IMR-90 (cell line): ENCODE measurements around the gene MAPRE2. TPM values are rescaled to one million over a fixed set of nuclear protein-coding genes. Genes with fewer than 3 reads are reported as not detected.

Source experiments
- ATAC-seq: fragments of 200-7000 bp; cut with Tn5 transposase; 2 replicates; pipeline ENCODE4 v1.9.1; 2020; ENCODE audit warnings: low read depth, mild to moderate bottlenecking, moderate library complexity
- BruUV-seq: library from RNA; stranded (reverse); fragments of 400-500 nt; replicated peaks from 2 replicates; lab custom pipeline; 2021; lab: Mats Ljungman, UMichigan
- CTCF ChIA-PET: fragments of 300-600 bp; formaldehyde crosslinking; extraction: SDS; loops from one replicate; lab custom pipeline; 2021; ENCODE audit warnings: antibody characterized with exemption; lab: Yijun Ruan, JAX
- POLR2A ChIA-PET: fragments of 300-600 bp; sonication (Branson Sonifier 250); formaldehyde crosslinking; loops from one replicate; lab custom pipeline; 2022; ENCODE audit warnings: antibody characterized with exemption; ENCODE audit not compliant: unreplicated experiment; lab: Charles Lee
- DNase-seq: peaks from one replicate; pipeline ENCODE4 v3.0.0; 2013
- H2AFZ ChIP-seq: replicated peaks from 2 replicates; pipeline ENCODE3; 2013; ENCODE audit warnings: low read length, mild to moderate bottlenecking; ENCODE audit not compliant: poor library complexity
- H2AK5ac ChIP-seq: 2 replicates; pipeline ENCODE4 v1.6.1; 2013; ENCODE audit warnings: low read depth, low read length, inconsistent platforms
- H2AK9ac ChIP-seq: replicated peaks from 2 replicates; pipeline ENCODE3; 2013; ENCODE audit warnings: mild to moderate bottlenecking, low read depth, low read length, moderate library complexity; ENCODE audit not compliant: poor library complexity
- H2BK120ac ChIP-seq: 2 replicates; pipeline ENCODE4 v1.6.1; 2013; ENCODE audit warnings: low read depth, low read length, inconsistent platforms
- H2BK15ac ChIP-seq: 3 replicates; pipeline ENCODE4 v1.6.1; 2013; ENCODE audit warnings: low read depth, low read length, inconsistent platforms
- H2BK20ac ChIP-seq: 2 replicates; pipeline ENCODE4 v1.6.1; 2013; ENCODE audit warnings: low read depth, mild to moderate bottlenecking, inconsistent platforms, low read length, moderate library complexity
- H2BK5ac ChIP-seq: 2 replicates; pipeline ENCODE4 v1.6.1; 2013; ENCODE audit warnings: mild to moderate bottlenecking, low read depth, low read length, inconsistent platforms; ENCODE audit not compliant: poor library complexity, severe bottlenecking
- H3K14ac ChIP-seq: replicated peaks from 2 replicates; pipeline ENCODE4 v1.6.1; 2013; ENCODE audit warnings: low read depth, low read length, inconsistent platforms
- H3K18ac ChIP-seq: 2 replicates; pipeline ENCODE4 v1.6.1; 2013; ENCODE audit warnings: low read depth, low read length, control low read depth
- H3K23ac ChIP-seq: 2 replicates; pipeline ENCODE4 v1.6.1; 2013; ENCODE audit warnings: low read depth, low read length, inconsistent platforms
- H3K27ac ChIP-seq: 2 replicates; pipeline ENCODE4 v1.5.1; 2013; ENCODE audit warnings: mild to moderate bottlenecking, control low read depth, low read length; ENCODE audit not compliant: insufficient read depth
- H3K27me3 ChIP-seq: 2 replicates; pipeline ENCODE4 v1.6.1; 2013; ENCODE audit warnings: low read length; ENCODE audit not compliant: control insufficient read depth, insufficient read depth
- H3K36me3 ChIP-seq: 2 replicates; pipeline ENCODE4 v1.6.1; 2013; ENCODE audit warnings: low read length, mixed read lengths; ENCODE audit not compliant: control insufficient read depth, insufficient read depth
- H3K4ac ChIP-seq: 2 replicates; pipeline ENCODE4 v1.6.1; 2013; ENCODE audit warnings: low read depth, low read length, inconsistent platforms
- H3K4me1 ChIP-seq: 2 replicates; pipeline ENCODE4 v1.6.1; 2013; ENCODE audit warnings: low read length, mixed read lengths; ENCODE audit not compliant: control insufficient read depth, insufficient read depth
- H3K4me2 ChIP-seq: 2 replicates; pipeline ENCODE4 v1.6.1; 2013; ENCODE audit warnings: low read depth, mild to moderate bottlenecking, control low read depth, low read length, moderate library complexity
- H3K4me3 ChIP-seq: 2 replicates; pipeline ENCODE4 v1.5.1; 2013; ENCODE audit warnings: low read depth, mild to moderate bottlenecking, control low read depth, low read length, moderate library complexity; ENCODE audit not compliant: insufficient read depth
- H3K56ac ChIP-seq: 2 replicates; pipeline ENCODE4 v1.6.1; 2013; ENCODE audit warnings: low read length, inconsistent platforms; ENCODE audit not compliant: insufficient read depth; ENCODE audit errors: extremely low read depth
- H3K79me1 ChIP-seq, 2 experiments: 2 replicates each; pipeline ENCODE4 v1.6.1; 2013; ENCODE audit warnings: low read length in 2 of 2, inconsistent platforms in 1 of 2, low read depth in 1 of 2
- H3K9ac ChIP-seq: 2 replicates; pipeline ENCODE4 v1.6.1; 2013; ENCODE audit warnings: low read depth, low read length, control low read depth
- H3K9me1 ChIP-seq: 2 replicates; pipeline ENCODE4 v1.6.1; 2013; ENCODE audit warnings: low read length, inconsistent platforms; ENCODE audit not compliant: insufficient read depth
- H3K9me3 ChIP-seq: 2 replicates; pipeline ENCODE4 v1.6.1; 2013; ENCODE audit warnings: low read length; ENCODE audit not compliant: control insufficient read depth, insufficient read depth
- H4K20me1 ChIP-seq: 2 replicates; pipeline ENCODE4 v1.6.1; 2013; ENCODE audit warnings: low read length, inconsistent platforms; ENCODE audit not compliant: insufficient read depth
- H4K5ac ChIP-seq: 2 replicates; pipeline ENCODE4 v1.6.1; 2013; ENCODE audit warnings: mild to moderate bottlenecking, low read depth, low read length, control low read depth
- H4K8ac ChIP-seq, 2 experiments: 2 replicates each; pipeline ENCODE4 v1.6.1; 2013; ENCODE audit warnings: low read depth in 2 of 2, low read length in 2 of 2, control low read depth in 1 of 2, inconsistent platforms in 1 of 2
- H4K91ac ChIP-seq: 2 replicates; pipeline ENCODE4 v1.6.1; 2013; ENCODE audit warnings: low read depth, low read length, inconsistent platforms; ENCODE audit not compliant: insufficient read depth
- BHLHE40 ChIP-seq: fragments of 150-350 bp; IDR thresholded peaks from 2 replicates; pipeline ENCODE4 v1.6.1; 2016; ENCODE audit warnings: mild to moderate bottlenecking, low read depth, low read length
- CEBPB ChIP-seq: IDR thresholded peaks from 2 replicates; pipeline ENCODE4 v1.6.1; 2012; ENCODE audit warnings: low read depth, low read length, improper control_type of control experiment
- CHD1 ChIP-seq: IDR thresholded peaks from 2 replicates; pipeline ENCODE4 v1.6.1; 2012; ENCODE audit warnings: low read depth, low read length, improper control_type of control experiment
- ELK1 ChIP-seq: fragments of 150-350 bp; IDR thresholded peaks from 2 replicates; pipeline ENCODE4 v1.6.1; 2016; ENCODE audit warnings: low read depth, mild to moderate bottlenecking, low read length, moderate library complexity, borderline replicate concordance
- FOS ChIP-seq: fragments of 150-350 bp; IDR thresholded peaks from 2 replicates; pipeline ENCODE4 v1.6.1; 2016; ENCODE audit warnings: low read depth, low read length
- MAFK ChIP-seq: IDR thresholded peaks from 2 replicates; pipeline ENCODE4 v1.6.1; 2012; ENCODE audit warnings: low read depth, low read length, improper control_type of control experiment
- MAZ ChIP-seq: IDR thresholded peaks from 2 replicates; pipeline ENCODE4 v1.6.1; 2012; ENCODE audit warnings: low read depth, mild to moderate bottlenecking, low read length, improper control_type of control experiment, moderate library complexity, borderline replicate concordance
- MXI1 ChIP-seq: IDR thresholded peaks from 2 replicates; pipeline ENCODE4 v1.6.1; 2012; ENCODE audit warnings: low read depth, mild to moderate bottlenecking, low read length, moderate library complexity, borderline replicate concordance
- NFE2L2 ChIP-seq: fragments of 150-350 bp; IDR thresholded peaks from 2 replicates; pipeline ENCODE4 v1.6.1; 2016; ENCODE audit warnings: low read depth, mild to moderate bottlenecking, low read length
- POLR2A ChIP-seq: IDR thresholded peaks from 2 replicates; pipeline ENCODE4 v1.6.1; 2012; ENCODE audit warnings: mild to moderate bottlenecking, low read depth, low read length
- RAD21 ChIP-seq: IDR thresholded peaks from 2 replicates; pipeline ENCODE4 v1.6.1; 2012; ENCODE audit warnings: low read length, improper control_type of control experiment
- RCOR1 ChIP-seq: IDR thresholded peaks from 2 replicates; pipeline ENCODE4 v1.6.1; 2012; ENCODE audit warnings: mild to moderate bottlenecking, low read length, improper control_type of control experiment; ENCODE audit not compliant: insufficient replicate concordance
- RFX5 ChIP-seq: IDR thresholded peaks from 2 replicates; pipeline ENCODE4 v1.8.0; 2012; ENCODE audit warnings: low read depth, mild to moderate bottlenecking, low read length, moderate library complexity
- SMC3 ChIP-seq: fragments of 150-350 bp; IDR thresholded peaks from 2 replicates; pipeline ENCODE4 v1.6.1; 2016; ENCODE audit warnings: low read depth, mild to moderate bottlenecking, antibody characterized with exemption, low read length, moderate library complexity
- WGBS, 2 experiments: methylation state at CpG; one replicate each; pipeline versions ENCODE4 v1.1.5 to v1.1.7; 2013; ENCODE audit warnings: missing lambda C conversion rate in 2 of 2; ENCODE audit not compliant: insufficient read length in 1 of 2; ENCODE audit errors: extremely low coverage in 2 of 2; 5-methylcytosine and 5-hydroxymethylcytosine counted together
- dilution Hi-C: fragments of 300-500 bp; cut with HindIII; formaldehyde crosslinking; loops from one replicate; pipeline ENCODE4 v1.14.3; 2018; ENCODE audit warnings: low sequenced_read_pairs; ENCODE audit not compliant: unreplicated experiment
- in situ Hi-C: fragments of 300-500 bp; cut with MboI; formaldehyde crosslinking; loops from 3 replicates; pipeline ENCODE4 v1.14.3; 2019; ENCODE audit warnings: low sequenced_read_pairs, inconsistent platforms, mixed read lengths
- intact Hi-C: fragments of 100-400 bp; cut with micrococcal nuclease; formaldehyde crosslinking; loops from 2 replicates; pipeline ENCODE4 v1.10.0; 2022
- polyA plus RNA-seq, 3 experiments: library from polyadenylated mRNA; depleted of rRNA; stranded (reverse); fragments of >200 nt; gene quantifications; 2 replicates each; pipeline ENCODE4 v1.2.3, GENCODE V29; 2012; ENCODE audit warnings: low replicate concordance in 1 of 3
- total RNA-seq: library from RNA; depleted of rRNA; stranded (reverse); fragments of >200 nt; gene quantifications from 2 replicates; pipeline ENCODE4 v1.2.3, GENCODE V29; 2012
- TF ChIP-seq, protein P1 (sequence below): fragments of 150-350 bp; IDR thresholded peaks from 2 replicates; pipeline ENCODE4 v1.6.1; 2017; ENCODE audit warnings: mild to moderate bottlenecking, antibody characterized with exemption, low read length, low read depth

MAPRE2 gene
- total and polyA plus RNA-seq, 2 of the 4 experiments (the other 2 are of a cell fraction): 19.6 to 23.8 TPM

GRCh38 chr18:35163721-35164120 is 122.5 kb downstream of the MAPRE2 start:
- dilution Hi-C loops: no loop called here
- no peak overlapping the region for H3K4me2 ChIP-seq
- in situ Hi-C loops: no loop called here
- H2AK9ac ChIP-seq: no peak overlapping the region
- WGBS, 2 experiments: 80% methylated on average over 2 of the region's 5 CpGs; no CpG with 5 or more reads in 1 of the 2 experiments
- H2BK20ac ChIP-seq: no peak overlapping the region
- no peak overlapping the region for H2AK5ac ChIP-seq
- H2AFZ ChIP-seq: no peak overlapping the region
- no peak overlapping the region for H2BK5ac ChIP-seq
- peaks cover 9% of the 10 kb centered on the region for H3K27me3 ChIP-seq
- BruUV-seq: no TSS peak
- CTCF ChIA-PET: no interaction called here
- H3K9me3 ChIP-seq: no peaks in the 10 kb centered on the region
- no peak overlapping the region for H3K23ac ChIP-seq
- no peaks in the 10 kb centered on the region for H4K20me1 ChIP-seq
- no peaks in the 10 kb centered on the region for H3K36me3 ChIP-seq
- no peak for DNase-seq
- H3K14ac ChIP-seq: no peak overlapping the region
- no peak overlapping the region for H3K18ac ChIP-seq
- no peak overlapping the region for H4K8ac ChIP-seq
- no peak overlapping the region for H3K56ac ChIP-seq
- intact Hi-C loops: no loop called here
- H2BK120ac ChIP-seq: no peak overlapping the region
- no peaks in the 10 kb centered on the region for H3K79me1 ChIP-seq
- no peaks in the 10 kb centered on the region for H3K4me1 ChIP-seq
- no peak for ATAC-seq
- no peak overlapping the region for H2BK15ac ChIP-seq
- no peak overlapping the region for H3K27ac ChIP-seq
- H4K91ac ChIP-seq: no peak overlapping the region
- no peak overlapping the region for H3K4ac ChIP-seq
- TF ChIP-seq ELK1 (no peak), MAZ (no peak), BHLHE40 (no peak), NFE2L2 (no peak), RFX5 (no peak), SMC3 (no peak), RCOR1 (no peak), CEBPB (no peak), FOS (no peak), MAFK (no peak), MXI1 (no peak), CHD1 (no peak), RAD21 (no peak), POLR2A (no peak)
- TF ChIP-seq, protein P1, sequence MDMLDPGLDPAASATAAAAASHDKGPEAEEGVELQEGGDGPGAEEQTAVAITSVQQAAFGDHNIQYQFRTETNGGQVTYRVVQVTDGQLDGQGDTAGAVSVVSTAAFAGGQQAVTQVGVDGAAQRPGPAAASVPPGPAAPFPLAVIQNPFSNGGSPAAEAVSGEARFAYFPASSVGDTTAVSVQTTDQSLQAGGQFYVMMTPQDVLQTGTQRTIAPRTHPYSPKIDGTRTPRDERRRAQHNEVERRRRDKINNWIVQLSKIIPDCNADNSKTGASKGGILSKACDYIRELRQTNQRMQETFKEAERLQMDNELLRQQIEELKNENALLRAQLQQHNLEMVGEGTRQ: no peak
- H3K9ac ChIP-seq: no peak overlapping the region
- H4K5ac ChIP-seq: no peak overlapping the region
- 0 out of 2 replicates have a peak, but pooled peaks cover 3% of the 10 kb centered on the region for H3K9me1 ChIP-seq
- POLR2A ChIA-PET: no interaction called here
- H3K4me3 ChIP-seq: no peak overlapping the region
